ENCODE measurements around the gene UQCRQ.
A peak's percentile ranks its signal among the peaks of the same experiment; 100 is the strongest.

The UQCRQ gene

DNA sequence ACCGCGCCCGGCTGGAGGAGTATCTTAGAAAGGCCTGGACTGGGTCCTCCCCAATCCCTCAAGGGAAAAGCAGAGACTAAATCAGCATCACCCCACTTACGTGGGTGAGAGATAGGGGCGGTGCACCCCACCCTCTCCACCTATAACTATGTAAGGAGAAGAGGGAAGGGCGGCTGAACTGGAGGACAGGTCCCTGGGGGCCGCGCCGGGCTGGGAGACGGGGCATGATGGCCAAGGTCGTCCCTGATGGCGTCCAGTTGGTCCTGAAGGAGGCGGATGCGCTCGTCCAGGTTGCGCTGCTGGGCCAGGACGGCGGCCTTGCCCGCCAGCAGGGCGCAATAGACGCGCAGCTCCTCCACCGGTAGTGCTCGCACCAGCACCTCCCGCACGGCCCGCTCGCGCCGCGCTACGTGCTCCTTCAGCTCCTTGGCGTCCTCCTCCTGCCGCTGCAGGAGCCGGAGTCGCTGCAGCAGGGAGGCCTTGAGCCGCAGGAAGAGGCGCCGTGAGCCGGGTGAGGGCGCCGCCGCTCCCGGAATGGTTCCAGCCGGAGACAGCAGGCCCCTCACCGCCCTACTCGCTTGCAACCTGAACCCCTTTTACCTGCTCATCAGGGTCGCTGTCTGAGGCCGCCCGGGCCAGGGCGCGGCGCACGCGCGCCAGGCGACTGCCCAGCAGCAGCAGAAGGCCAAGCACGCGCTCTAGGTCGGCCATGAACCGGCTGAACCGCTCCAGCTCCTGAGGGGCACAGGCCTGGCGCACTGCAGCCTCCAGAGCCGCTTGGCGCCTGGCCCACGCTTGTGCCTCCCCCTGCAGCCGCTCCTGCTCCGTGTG is 43.6 kb upstream of the UQCRQ start:
- TF ChIP-seq, protein P1, sequence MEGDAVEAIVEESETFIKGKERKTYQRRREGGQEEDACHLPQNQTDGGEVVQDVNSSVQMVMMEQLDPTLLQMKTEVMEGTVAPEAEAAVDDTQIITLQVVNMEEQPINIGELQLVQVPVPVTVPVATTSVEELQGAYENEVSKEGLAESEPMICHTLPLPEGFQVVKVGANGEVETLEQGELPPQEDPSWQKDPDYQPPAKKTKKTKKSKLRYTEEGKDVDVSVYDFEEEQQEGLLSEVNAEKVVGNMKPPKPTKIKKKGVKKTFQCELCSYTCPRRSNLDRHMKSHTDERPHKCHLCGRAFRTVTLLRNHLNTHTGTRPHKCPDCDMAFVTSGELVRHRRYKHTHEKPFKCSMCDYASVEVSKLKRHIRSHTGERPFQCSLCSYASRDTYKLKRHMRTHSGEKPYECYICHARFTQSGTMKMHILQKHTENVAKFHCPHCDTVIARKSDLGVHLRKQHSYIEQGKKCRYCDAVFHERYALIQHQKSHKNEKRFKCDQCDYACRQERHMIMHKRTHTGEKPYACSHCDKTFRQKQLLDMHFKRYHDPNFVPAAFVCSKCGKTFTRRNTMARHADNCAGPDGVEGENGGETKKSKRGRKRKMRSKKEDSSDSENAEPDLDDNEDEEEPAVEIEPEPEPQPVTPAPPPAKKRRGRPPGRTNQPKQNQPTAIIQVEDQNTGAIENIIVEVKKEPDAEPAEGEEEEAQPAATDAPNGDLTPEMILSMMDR (conservative IDR thresholded peaks at IDR 0.05): no peak
- no peak for TF ChIP-seq ZFX (IDR thresholded peaks at IDR 0.05)
- H3K27ac ChIP-seq: no peak overlapping the region

DNA sequence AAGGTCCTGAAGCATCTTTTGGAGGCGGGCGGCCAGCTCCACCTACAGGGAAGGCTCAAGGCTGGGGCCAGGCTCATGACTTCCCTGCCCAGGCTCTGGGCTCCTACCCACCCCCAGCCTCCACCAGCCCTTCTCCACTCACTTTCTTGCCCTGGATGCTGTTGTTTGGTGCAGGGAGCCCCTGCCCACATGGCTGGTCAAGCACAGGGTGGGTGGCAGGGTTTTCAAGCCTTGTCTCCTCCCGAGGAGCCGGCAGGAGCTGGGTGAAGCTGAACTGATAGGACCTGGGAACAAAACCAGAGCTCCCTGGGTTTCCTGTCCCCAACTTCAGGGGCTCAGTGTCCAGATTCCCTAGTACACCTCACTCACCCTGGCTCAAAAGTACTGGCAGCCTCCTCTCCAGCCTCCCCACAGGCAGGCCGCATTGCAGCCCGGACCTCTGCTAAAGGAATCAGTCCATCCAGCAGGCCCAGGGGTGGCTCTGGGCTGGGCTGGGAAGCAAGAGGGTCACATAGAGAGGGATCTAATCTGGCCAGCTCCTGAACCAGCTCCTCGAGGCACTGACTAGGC is 42.9 kb upstream of the UQCRQ start:
- TF ChIP-seq, protein P1 (conservative IDR thresholded peaks at IDR 0.05): no peak
- no peak for TF ChIP-seq ZFX (IDR thresholded peaks at IDR 0.05)
- H3K27ac ChIP-seq: no peak overlapping the region

GRCh38 chr5:132824426-132824825 is 42.0 kb upstream of the UQCRQ start:
- TF ChIP-seq, protein P1 (conservative IDR thresholded peaks at IDR 0.05): no peak
- TF ChIP-seq ZFX (IDR thresholded peaks at IDR 0.05): no peak
- H3K27ac ChIP-seq: no peak overlapping the region

DNA sequence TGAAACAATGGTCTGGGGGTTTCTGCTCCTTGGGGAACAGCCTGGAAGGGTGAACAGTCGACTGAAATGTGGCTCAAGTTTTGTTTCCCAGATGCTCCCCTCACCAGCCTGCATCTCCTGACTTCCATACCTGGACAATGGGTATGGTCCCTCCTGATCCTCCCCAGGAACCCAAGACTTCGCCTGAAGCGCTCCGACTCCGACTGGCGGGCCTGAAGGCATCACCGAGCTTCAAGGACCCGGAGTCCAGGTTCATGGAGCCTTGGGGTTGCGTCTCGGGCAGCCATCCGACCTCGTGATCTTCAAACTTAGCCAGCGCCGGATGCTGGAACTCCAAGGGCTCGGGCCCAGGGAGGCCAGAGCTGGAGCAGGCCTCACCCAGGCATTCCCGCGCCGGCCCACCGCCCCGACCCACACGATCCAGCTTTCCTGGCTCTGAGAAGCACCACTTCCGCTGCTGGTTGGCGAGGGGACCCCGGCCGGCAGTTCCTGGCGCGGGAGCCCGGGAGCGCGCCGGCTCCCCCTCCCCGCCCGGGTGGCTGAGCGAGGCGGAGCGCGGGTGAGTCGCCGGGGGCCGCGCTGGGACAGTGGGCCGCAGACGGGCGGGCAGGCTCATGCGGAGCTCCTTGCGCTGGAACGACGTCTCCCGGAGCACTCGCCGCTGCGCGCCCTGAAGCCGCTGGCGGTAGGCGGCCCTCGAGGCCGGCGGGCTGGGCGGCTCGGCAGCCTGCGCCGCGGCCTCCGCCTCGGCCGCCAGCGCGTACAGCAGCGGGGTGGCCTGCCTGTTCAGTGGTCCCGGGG is 41.2 kb upstream of the UQCRQ start:
- H3K27ac ChIP-seq: no peak overlapping the region
- TF ChIP-seq, protein P1 (conservative IDR thresholded peaks at IDR 0.05): no peak
- no peak for TF ChIP-seq ZFX (IDR thresholded peaks at IDR 0.05)

GRCh38 chr5:132825834-132826391 is 40.5 kb upstream of the UQCRQ start:
- peak overlapping the region; percentile 1; the same call in 1 of the 2 replicates for H3K27ac ChIP-seq
- no peak for TF ChIP-seq ZFX (IDR thresholded peaks at IDR 0.05)
- TF ChIP-seq, protein P1 (conservative IDR thresholded peaks at IDR 0.05): no peak

GRCh38 chr5:132826424-132827082 is 39.9 kb upstream of the UQCRQ start:
- TF ChIP-seq ZFX (IDR thresholded peaks at IDR 0.05): no peak
- TF ChIP-seq, protein P1 (conservative IDR thresholded peaks at IDR 0.05): no peak
- H3K27ac ChIP-seq: peak overlapping the region; percentile 1; the same call in 1 of the 2 replicates
